Activated CD4-positive, alpha-beta T cell treated with anti-CD3 and anti-CD28 coated beads, Interleukin-2, amount 50 U/mL, for 1 hour (primary cell): ENCODE data around the gene IL17A.
"Not testable (repeated sequence)": the region's sequence is repeated elsewhere in the genome, so short reads cannot be mapped to it uniquely, and the experiment has no call there.

Source experiments
- DNase-seq: peaks from one replicate; pipeline ENCODE4 v3.0.0-alpha.2; 2020

The IL17A gene

DNA sequence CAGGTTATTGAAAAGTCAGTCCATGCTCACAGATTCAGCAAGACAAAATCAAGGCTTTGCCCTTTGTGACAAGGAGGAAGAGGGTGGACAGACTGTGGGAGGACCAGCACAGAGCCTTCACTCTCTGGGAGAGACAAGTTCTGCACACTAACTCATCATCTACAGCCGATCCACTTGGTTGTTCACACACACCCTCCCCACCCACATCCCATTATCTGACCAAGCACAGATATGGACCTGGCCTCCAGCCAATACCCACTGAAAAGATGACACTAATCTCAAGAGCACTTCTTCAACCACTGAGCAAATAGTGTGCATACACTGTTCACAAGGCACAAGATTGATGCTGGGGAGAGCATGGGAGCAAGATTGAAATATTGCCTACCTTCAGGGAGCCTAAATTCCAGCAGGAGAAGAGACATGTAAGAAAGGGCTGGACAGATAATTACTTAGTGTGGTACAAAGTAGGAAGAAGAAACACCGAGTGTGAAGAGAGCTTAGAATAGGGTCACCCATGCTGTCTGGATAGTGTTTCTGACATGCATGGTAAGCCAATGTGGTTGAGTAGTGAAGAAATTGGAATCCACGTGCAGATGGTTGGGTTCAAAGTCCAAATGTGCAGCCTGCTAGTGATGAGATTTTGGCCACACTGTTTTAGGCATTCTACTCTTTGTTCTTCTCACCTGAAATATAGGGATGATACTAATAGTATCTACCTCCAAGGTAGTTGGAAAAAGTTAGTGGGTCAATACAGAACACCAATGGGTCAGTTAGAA lies 21.7 kb upstream of the IL17A start:
- DNase-seq = no peak

DNA sequence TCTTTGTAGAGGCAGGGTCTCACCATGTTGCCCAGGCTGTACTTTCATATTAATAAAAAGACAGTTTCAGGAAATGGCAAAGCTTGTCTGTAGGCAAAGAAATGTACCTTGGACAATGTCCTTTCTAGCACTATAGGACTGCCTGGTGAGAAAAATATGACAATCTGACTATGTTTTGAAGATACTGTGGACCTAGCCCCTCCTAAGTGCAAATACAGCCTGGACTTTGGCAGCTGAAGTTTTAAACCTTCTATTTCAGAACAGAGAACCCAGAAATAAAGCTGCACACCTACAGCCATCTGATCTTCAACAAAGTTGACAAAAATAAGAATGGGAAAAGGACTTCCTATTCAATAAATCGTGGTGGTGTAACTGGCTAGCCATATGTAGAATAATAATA lies 18.9 kb upstream of the IL17A start:
- no peak for DNase-seq

DNA sequence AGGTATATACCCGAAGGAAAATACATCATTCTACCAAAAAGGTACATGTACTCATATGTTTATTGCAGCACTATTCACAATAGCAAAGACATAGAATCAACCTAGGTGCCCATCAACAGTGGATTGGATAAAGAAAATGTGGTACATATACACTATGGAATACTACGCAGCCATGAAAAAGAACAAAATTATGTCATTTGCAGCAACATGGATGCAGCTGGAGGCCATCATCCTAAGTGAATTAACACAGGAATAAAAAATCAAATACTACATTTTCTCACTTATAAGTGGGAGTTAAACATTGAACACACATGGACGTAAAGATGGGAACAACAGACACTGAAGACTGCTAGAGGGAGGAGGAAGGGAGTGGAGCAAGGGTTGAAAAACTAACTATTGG lies 17.8 kb upstream of the IL17A start:
- not testable (repeated sequence) for DNase-seq

DNA sequence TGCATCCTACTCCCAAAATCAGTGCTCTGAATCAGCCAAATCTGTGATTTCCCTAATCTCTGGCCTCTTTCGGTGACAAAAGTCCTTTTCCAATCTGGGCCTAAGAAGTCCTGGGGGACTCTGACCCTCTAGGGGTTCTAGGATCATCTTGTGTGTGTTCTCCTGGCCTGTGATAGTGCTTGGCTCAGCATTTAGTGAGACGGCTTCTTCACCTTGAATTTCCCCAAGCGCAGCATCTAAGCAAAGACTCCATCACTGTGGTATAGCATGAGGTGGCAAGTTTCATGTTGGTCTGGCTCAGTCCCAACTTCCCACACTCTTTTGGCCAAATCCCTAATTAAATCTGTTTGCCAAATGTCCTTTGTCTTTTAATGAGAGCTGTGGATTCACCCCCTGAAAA lies 12.1 kb upstream of the IL17A start:
- DNase-seq = no peak

DNA sequence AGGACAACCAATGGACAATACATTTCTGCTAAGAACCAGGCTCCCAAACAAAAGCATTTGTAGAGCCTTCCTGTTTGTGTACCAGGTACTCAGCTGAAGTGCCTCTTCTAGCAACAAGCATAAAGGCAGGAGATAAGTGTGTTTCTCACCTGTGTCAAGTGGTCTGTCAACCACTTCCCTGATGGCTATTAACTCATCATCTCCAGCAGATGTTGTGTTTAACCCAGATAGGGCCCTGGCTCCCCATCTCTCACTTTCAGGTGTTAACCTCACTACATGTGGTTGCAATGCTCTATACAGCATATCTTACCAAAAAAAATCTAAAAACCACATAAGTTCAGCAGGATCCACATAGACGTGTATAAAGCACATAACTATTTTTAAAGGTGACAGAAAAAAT lies 9.6 kb upstream of the IL17A start:
- no peak for DNase-seq

DNA sequence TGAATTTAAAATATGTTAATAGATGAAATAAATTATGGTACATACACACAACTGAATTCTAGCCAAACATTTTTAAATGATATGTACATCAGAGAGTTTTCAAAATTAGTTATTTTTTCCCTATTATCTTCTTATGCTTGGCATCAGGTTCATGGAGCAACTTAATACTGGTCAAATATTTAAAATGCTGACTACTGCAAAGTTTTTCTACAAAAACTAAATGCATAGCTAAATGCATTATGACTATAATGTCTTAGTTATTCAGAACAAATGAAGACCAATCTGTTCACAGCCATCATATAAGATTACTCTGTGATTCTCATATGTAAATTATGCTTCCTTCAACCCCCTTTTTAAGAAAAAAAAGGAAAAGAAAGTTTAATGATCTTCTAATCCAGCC lies 8.2 kb upstream of the IL17A start:
- no peak for DNase-seq

DNA sequence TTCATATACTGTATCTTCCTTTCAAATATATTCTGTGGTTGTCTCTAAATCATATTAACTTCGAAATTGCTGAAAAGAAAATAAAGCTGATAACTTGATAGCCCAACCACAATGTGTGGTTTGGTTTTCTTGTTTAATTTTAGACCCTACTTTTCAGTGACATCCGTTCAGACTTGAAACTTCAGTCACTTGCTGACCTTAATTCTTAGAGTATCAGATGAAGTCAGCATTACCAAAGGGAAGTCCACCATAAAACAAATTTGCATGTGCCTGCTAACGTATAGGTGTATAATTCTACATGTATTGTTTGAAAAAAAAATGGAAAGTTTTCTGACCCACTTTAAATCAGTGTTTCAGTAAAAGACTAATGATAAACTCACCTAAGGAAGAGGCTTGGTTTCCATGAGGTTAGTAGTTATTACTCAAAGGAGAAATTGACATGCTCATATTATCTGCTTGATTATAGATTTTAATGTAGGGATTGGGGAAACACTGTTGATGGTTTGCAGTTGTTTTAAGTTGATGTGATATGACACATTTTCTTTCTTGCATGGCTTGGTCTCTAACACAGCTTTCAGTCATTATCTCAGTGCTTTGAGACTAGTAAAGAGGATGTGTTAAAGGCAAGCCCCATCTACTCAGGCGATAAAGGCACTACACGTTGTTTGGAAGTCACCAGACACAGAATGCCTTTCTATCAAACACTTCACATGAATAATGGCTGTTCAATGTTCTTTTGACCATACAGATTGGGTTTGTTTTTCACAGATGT lies 5.2 kb upstream of the IL17A start:
- no peak for DNase-seq

DNA sequence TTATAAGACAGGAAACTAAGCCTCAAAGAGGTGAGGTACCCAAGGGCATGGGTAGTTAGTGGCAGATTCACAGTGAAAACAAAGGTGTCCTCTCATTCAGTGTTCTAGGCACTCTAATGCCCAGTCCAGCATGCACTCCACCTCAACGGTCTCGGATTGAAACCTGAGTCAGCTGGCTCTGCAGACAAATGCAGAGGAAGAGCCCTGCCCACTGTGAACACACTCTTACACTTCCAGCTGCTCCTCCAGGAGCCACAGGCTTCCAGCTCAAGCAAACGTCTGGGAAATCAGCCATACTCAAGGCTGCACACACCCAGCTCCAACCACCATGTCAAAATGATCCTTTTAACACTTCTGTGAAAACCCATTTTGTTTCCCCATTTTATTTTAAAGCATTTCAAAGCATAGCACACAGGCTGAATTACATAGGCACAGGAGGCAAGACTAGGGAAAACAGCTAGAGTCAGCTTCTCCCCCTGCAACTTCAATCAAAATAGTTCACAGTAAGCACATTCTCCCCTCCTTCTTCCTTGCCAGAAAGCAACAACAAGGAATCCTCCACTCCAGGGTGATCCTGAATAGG lies 3.0 kb upstream of the IL17A start:
- no peak for DNase-seq

DNA sequence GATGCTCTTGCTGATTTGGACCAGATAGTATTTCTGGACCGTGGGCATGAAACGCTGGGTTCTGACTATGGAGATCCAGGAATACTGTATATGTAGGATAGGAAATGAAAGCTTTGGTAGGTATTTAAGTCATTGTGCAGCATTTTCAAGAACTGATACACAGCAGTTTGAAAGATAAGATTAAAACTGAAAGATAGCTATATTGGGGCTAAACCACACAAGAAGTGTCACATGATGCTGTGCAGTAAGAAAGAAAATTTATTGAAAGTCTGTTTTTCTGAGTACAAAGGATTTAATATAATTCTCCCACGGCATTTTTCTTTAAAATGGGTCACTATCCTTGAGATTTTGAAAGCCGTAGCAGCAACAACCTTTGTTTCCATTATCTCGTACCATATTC lies 305 bp downstream of the IL17A start:
- DNase-seq = no peak

DNA sequence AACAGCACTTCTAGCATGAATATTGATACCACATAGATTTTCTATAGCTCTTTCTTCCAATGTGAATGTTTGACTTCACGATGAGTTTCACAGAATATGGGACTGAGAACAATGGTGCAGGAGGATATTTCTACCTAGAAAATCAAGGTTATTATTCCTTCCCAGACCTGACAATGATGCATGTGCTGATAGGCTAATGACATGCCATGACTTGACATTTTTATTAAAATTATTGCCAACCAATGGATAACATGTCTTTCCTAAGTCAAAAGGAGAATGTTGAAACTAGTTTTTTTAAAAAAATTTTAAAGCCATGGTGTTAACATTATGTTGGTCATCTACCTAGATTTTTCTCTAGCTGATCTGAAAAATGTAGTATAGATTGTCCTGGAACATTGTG lies 923 bp downstream of the IL17A start:
- DNase-seq = no peak

DNA sequence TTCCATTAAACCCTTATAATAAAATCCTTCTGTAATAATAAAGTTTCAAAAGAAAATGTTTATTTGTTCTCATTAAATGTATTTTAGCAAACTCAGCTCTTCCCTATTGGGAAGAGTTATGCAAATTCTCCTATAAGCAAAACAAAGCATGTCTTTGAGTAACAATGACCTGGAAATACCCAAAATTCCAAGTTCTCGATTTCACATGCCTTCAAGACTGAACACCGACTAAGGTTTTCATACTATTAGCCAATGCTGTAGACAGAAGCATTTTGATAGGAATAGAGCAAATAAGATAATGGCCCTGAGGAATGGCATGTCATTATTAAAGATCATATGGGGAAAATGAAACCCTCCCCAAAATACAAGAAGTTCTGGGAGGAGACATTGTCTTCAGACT lies 3.8 kb downstream of the IL17A start:
- DNase-seq = no peak

DNA sequence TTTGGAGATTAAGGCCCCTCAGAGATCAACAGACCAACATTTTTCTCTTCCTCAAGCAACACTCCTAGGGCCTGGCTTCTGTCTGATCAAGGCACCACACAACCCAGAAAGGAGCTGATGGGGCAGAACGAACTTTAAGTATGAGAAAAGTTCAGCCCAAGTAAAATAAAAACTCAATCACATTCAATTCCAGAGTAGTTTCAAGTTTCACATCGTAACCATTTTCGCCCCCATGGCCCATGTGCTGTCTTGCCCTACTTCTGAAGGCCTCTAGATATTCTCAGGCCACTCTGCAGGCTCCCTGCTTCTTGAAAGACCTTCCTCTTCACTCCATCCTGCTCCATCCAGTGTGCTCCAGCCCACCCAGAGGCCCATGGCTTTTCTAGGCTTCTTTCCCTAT lies 4.2 kb downstream of the IL17A start:
- DNase-seq = no peak

DNA sequence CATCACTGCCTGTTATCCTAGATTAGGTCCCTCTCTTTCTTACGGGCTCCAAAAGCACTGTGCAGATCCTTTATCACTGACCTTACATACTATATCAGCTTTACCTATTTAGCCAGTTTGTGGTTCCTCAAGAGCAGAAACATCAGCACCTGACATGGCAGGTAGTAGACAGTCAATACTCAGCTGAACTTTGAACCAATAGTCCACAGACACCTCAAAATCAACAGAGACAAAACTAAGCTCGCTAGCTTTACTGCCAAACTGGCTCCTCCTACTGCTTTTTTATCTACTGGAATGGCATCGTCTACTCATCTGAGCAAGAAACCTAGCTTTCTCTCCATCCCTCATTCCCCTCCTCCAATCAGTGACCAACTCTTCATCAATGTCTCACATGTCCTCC lies 5.6 kb downstream of the IL17A start:
- no peak for DNase-seq

DNA sequence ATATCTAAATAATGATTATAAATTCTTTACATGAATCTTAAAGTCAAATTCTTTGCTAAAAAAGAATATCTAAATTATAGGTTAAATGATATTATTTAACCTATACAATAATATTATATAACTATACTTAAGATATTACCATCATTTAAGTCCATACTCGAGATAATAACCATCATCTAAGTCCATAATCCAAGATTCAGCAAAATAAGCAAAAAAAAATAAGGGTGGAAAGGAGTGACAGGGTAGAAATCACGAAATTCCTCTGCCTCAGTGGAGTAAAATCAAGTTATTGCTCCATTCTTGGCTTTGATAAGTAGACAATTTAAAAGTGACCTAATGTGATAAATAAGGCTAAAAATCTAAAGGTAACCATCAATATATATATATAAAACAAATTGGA lies 9.7 kb downstream of the IL17A start:
- DNase-seq = no peak

DNA sequence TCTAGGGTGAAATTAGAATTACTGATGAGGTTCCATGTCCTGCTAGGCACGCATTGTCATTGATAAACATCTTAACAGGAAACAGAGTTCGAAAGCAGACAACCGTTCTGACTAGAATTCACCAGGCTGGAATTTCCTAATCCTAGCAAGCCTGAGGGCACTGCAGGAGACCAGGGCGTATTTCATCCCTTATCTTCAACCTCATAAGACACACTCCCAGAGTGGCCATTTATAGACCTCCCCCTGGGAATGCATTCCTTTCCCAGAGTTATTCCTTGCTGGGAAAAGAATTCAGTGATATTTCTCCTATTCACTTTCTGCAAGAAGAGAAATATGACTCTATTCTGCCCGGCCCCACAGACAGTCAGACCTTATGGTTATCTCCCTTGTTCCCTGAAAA lies 13.9 kb downstream of the IL17A start:
- not testable (repeated sequence) for DNase-seq

DNA sequence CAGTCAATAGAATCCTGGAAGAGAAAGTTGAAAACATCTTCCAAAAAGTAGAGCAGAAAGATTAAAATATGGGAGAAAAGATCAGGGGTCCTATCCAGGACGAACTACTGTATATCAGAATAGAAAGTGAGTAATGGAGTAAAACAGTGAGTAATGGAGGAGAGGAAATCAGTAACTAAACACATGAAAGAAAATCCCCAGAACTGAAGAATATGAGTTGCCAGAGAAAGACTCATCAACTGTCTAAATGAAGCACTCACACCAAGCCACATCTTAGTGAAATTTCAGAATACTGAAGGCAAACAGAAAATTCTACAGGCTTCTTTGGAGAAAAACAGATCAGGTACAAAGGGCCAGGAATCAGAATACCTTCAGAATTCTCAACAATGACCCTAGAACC lies 14.9 kb downstream of the IL17A start:
- DNase-seq = no peak

DNA sequence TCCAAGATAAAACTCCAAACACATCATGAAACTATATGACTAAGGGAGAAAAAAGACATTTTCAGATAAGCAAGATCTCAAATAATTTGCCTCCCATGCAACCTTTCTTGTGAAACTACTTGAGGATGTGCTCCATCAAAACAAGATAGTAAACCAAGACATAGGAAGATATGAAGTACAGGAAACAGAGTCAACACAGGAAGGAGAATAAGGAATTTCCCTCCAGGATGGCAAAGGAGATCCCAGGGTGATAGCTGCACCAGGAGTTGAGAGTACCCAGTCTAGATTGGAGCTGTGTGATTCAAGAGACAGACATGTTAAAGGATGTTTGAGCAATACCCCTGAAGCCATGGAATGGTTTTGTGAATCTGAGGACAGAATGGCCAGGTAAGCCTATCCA lies 15.3 kb downstream of the IL17A start:
- no peak for DNase-seq

DNA sequence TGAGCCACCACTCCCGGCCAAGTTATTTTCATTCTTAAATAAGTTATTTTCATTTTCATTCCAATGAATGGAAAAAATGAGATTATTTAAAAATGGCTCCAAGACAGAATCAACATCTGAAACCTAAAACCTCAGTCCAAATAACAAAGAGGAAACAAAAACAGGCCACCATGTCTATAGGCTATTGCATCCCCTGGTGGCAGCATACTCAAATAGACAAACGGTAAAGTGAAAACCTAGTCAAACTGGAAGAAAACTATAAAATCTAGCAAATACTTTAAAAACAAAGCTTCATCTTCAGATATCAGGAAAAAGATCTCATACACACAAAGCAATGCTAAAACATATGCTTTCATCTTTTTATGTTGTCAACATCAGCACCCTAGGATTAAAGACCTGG lies 20.9 kb downstream of the IL17A start:
- no peak for DNase-seq

DNA sequence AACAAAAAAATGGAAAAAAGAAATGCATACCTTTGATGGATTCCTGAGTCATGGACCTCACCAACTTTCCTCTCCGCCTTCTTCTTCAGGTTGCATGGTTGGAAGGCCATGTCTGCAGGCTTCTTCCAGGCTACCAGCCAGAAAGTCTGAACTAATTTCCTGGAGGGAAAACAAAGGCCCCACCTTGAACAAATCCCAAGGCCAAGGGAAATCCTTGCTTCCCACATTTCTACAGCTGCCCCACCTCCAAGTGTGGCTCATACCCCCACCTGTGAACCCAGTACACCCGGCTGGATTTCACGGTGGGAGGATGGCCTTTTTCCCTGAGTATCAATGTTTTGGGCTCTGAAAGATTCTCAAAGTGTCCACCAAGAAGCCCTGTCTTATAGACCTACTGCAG lies 22.4 kb downstream of the IL17A start:
- DNase-seq = no peak

DNA sequence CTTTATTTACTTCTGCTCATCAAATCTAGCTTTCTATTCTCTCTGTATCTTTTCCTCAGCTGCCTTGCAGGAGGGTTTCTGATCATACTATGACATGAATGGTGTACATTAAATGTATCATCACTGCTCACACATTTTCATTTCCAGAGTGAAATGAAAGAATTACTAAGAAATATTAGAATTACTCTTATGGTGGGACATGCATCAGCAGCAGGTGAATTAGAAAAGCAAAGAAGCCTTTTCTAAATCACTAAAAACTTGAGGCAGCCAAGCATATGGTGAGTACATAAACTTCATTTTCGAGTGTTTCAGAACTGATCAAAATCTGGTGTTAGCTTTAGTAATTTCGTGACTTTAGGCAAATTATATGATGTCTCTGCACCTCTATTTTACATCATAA lies 23.6 kb downstream of the IL17A start:
- DNase-seq = no peak

DNA sequence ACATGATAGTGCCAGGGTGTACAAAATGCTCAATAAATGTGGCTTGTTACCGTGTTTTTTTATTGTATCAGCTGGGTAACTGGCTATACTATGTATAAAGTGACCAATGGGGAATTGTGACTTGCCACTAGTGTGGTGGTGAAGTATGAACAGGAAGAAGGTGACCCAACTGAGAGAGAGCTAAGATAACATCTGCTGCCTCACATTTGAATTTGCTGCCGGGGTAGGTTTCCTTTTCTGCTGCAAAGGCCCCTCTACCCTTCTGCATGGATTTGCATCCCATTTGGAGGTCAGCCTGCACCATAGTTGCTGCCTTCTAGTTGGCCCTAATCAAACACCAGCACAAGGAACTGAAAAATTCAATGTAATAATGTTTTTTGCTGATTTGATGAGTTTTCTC lies 24.1 kb downstream of the IL17A start:
- no peak for DNase-seq

DNA sequence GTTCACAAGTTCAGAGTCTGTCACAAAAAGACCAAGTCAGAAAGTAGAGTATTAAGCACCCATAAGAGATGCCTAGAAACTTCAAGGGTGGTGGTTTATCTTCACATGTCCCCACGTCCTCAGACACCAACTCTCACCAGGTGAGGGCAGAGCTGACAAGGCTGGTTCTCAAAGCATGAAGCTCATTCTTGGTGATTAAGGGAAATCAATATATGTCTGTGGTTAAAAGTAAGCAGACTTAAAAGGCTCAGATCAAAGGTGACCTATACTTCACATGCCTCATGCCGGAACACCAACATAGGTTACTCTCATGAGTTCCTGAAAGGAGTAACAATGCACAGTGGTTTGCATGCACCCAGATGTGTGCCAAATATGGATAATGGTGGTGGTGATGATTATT lies 27.0 kb downstream of the IL17A start:
- DNase-seq = peak; percentile 2

DNA sequence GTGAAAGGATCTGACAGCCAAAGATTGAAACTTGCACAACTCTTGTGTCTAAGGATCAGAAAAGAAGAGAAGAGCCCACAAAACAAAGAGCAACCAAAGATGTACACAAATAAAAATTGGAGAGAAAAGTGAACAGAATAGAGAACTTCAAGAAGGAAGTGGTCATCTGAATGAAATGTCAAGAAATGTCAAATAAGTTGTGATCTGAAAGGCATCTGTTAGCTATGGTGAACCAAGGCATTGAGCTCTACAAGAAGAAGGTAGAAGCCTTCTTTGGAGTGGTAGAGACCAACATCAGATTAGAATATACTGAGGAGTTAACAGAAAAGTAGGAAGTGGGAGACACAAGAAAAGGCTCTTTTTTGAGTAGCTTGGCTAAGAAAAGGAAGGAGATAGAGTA lies 29.6 kb downstream of the IL17A start:
- DNase-seq = no peak

DNA sequence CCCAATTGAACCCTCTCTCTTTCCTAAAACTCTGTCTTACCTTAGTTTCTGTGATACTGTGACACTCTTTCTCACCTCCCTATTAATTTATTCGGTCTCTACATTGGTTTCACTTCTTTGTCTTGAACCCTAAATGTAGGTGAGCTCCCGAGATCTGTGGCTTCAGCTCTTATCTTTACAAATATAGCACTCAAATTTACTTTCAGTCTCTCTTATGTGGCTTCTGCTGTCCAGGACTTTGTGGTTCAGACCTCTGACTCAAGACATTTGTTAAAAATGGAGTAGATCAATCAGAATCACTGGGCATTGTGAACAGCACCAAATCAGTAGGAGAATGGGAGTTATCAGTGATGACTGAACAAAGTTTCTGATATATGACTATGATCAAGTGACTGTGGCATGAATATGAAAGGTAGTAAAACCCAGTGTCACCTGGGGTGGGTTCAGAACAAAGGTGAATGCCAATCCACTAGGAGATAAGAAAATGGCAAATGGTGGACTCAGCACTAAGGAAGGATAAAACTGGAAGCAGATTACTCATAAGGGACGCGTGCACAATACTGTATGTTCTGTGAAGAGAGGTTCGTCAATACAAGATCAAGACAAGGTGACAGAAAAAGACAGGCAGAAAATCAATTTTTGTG lies 30.9 kb downstream of the IL17A start:
- no peak for DNase-seq
